GM12878 (cell line): ENCODE data around the gene AP3B1. TPM values are rescaled to one million over a fixed set of nuclear protein-coding genes. Genes with fewer than 3 reads are reported as not detected.
A peak's percentile ranks its signal among the peaks of the same experiment; 100 is the strongest.

Experiments used
- ATAC-seq: fragments of 200-7000 bp; cut with Tn5 transposase; 3 replicates; pipeline ENCODE4 v1.9.1; 2020; ENCODE audit warnings: mild to moderate bottlenecking, moderate library complexity
- BruUV-seq: library from RNA; stranded (reverse); fragments of 400-500 nt; replicated peaks from 2 replicates; lab custom pipeline; 2021; lab: Mats Ljungman, UMichigan
- CTCF ChIA-PET: fragments of 300-600 bp; sonication (Branson Sonifier 250); formaldehyde crosslinking; extraction: SDS; loops from one replicate; lab custom pipeline; 2021; ENCODE audit warnings: inconsistent platforms; lab: Yijun Ruan, JAX
- POLR2A ChIA-PET: fragments of 350-600 bp; formaldehyde crosslinking; extraction: SDS; loops from one replicate; lab custom pipeline; 2021; ENCODE audit warnings: inconsistent platforms; lab: Charles Lee
- RAD21 ChIA-PET: fragments of 300-600 bp; sonication (Branson Sonifier 250); formaldehyde crosslinking; loops from one replicate; lab custom pipeline; 2023; ENCODE audit warnings: antibody characterized with exemption; ENCODE audit not compliant: unreplicated experiment; lab: Charles Lee
- SMC1A ChIA-PET: fragments of 300-600 bp; sonication (Branson Sonifier 250); formaldehyde crosslinking; loops from one replicate; lab custom pipeline; 2023; ENCODE audit not compliant: unreplicated experiment, uncharacterized antibody; lab: Charles Lee
- DNase-seq: peaks from one replicate; pipeline ENCODE4 v3.0.0-alpha.2; 2011; ENCODE audit warnings: low read depth, low spot score
- FAIRE-seq: peaks from 3 replicates; lab custom pipeline; 2011; peaks lifted over from hg19 to GRCh38; lab: Jason Lieb, UNC
- H2AFZ ChIP-seq: 2 replicates; pipeline ENCODE4 v1.6.0; 2011; ENCODE audit warnings: low read depth, low read length, control low read depth; ENCODE audit not compliant: control insufficient read depth
- H3K27ac ChIP-seq: 2 replicates; pipeline ENCODE4 v1.5.1; 2011; ENCODE audit warnings: control low read depth; ENCODE audit not compliant: control insufficient read depth, insufficient read depth
- H3K27me3 ChIP-seq, 2 experiments: replicated peaks in 1 of 2; 2 replicates each; pipeline versions ENCODE4 v1.6.0 to v1.6.1; 2011; ENCODE audit warnings: low read length in 1 of 2; ENCODE audit not compliant: control insufficient read depth in 2 of 2, insufficient read depth in 2 of 2
- H3K36me3 ChIP-seq, 2 experiments: 2 replicates each; pipeline ENCODE4 v1.5.1; 2011; ENCODE audit warnings: low read length in 1 of 2; ENCODE audit not compliant: control insufficient read depth in 2 of 2, insufficient read depth in 2 of 2
- H3K4me1 ChIP-seq: 2 replicates; pipeline ENCODE4 v1.6.1; 2011; ENCODE audit warnings: mild to moderate bottlenecking, low read length, moderate library complexity, mixed read lengths; ENCODE audit not compliant: control insufficient read depth, insufficient read depth
- H3K4me2 ChIP-seq: 2 replicates; pipeline ENCODE4 v1.6.0; 2011; ENCODE audit warnings: control low read depth; ENCODE audit not compliant: control insufficient read depth, insufficient read depth
- H3K4me3 ChIP-seq: fragments of 200-600 bp; sonication (generic); 2 replicates; pipeline ENCODE4 v1.5.1; 2016
- H3K79me2 ChIP-seq: 2 replicates; pipeline ENCODE4 v1.6.0; 2011; ENCODE audit warnings: low read length; ENCODE audit not compliant: control insufficient read depth, insufficient read depth
- H3K9ac ChIP-seq: 2 replicates; pipeline ENCODE4 v1.8.0; 2011; ENCODE audit warnings: low read length, control low read depth, mixed read lengths; ENCODE audit not compliant: control insufficient read depth, insufficient read depth
- H3K9me3 ChIP-seq: replicated peaks from 3 replicates; pipeline ENCODE4 v1.5.1; 2011; ENCODE audit warnings: mild to moderate bottlenecking, low read length; ENCODE audit not compliant: control insufficient read depth, insufficient read depth
- H4K20me1 ChIP-seq: 2 replicates; pipeline ENCODE4 v1.6.0; 2011; ENCODE audit not compliant: control insufficient read depth, insufficient read depth
- NFXL1 ChIP-seq: fragments of 450-650 bp; IDR thresholded peaks from 2 replicates; pipeline ENCODE4 v1.6.1; 2017; ENCODE audit warnings: antibody characterized with exemption, mild to moderate bottlenecking, borderline replicate concordance
- RAD21 ChIP-seq: IDR thresholded peaks from 2 replicates; pipeline ENCODE4 v1.6.1; 2011; ENCODE audit warnings: mild to moderate bottlenecking, low read depth, low read length, moderate library complexity; ENCODE audit not compliant: insufficient read depth
- WGBS: methylation state at CpG from one replicate; pipeline ENCODE4 v1.1.6; 2016; ENCODE audit warnings: low lambda C conversion rate; ENCODE audit not compliant: insufficient replicate concordance, insufficient coverage; ENCODE audit errors: missing lambda C conversion rate; 5-methylcytosine and 5-hydroxymethylcytosine counted together
- in situ Hi-C: fragments of 300-500 bp; cut with MboI; formaldehyde crosslinking; loops from 9 replicates; pipeline ENCODE4 v1.14.3; 2018; ENCODE audit warnings: mixed read lengths
- intact Hi-C: fragments of 100-400 bp; cut with micrococcal nuclease; formaldehyde crosslinking; loops from one replicate; pipeline ENCODE4 v1.14.2; 2022; ENCODE audit not compliant: unreplicated experiment
- polyA plus RNA-seq, 11 experiments: library from polyadenylated mRNA; depleted of rRNA in 4 of 11; unstranded in 6 of 11; stranded (reverse) in 5 of 11; fragments of >200 nt; fragmentation: Nextera tagmentation in 4 of 11; fragmentation: Illumina TruSeq in 1 of 11; extraction: Ambion mirVana in 4 of 11; extraction: Trizol in 1 of 11; gene quantifications; 1 replicate in 1 of 11; 2 replicates in 10 of 11; pipeline versions ENCODE4 v1.2.1 to v1.2.3, GENCODE V29; 2011 to 2016; ENCODE audit warnings: inconsistent platforms in 2 of 11, missing spikeins in 2 of 11, low read depth in 1 of 11
- total RNA-seq, 4 experiments: library from RNA; depleted of rRNA in 3 of 4; stranded (reverse); fragments of >200 nt in 3 of 4; fragmentation: Illumina TruSeq in 1 of 4; extraction: Trizol in 1 of 4; gene quantifications; 2 replicates each; pipeline versions ENCODE4 v1.2.1 to v1.2.3, GENCODE V29; 2013 to 2021
- TF ChIP-seq, protein P1 (sequence below), 3 experiments: IDR thresholded peaks in 2 of 3; conservative IDR thresholded peaks in 1 of 3; 2 replicates each; pipeline ENCODE4 v1.5.1; 2011; ENCODE audit warnings: low read depth in 3 of 3, low read length in 3 of 3, mild to moderate bottlenecking in 3 of 3, control low read depth in 2 of 3, moderate library complexity in 2 of 3, inconsistent platforms in 1 of 3, mixed read lengths in 1 of 3; ENCODE audit not compliant: control insufficient read depth in 2 of 3, insufficient read depth in 1 of 3; ENCODE audit errors: extremely low read depth in 1 of 3

Gene AP3B1
- total and polyA plus RNA-seq, 10 of the 15 experiments (the other 5 are each of a cell fraction or from before 2014, with no cell fraction given), result 30.9 to 70.8 (median 46.0) TPM

DNA sequence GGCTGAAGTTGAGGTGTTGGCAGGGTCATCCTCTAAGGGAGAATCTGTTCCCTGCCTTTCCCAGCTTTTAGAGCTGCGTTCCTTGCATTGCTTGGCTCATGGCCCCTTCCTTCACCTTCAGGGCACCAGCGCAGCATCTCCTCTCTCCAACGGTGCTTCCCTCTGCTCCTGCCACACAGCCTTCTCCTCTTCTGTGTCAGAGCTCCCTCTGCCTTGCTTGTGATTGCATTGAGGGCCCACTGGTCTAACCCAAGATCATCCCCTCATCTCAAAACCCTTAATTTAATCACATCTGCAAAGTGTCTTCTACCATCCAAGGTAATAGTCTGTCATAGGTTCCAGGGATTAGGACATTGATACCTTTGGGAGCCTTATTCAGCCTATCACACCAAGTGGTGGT is 312.7 kb downstream of the AP3B1 start:
- Histone ChIP-seq H3K27me3 (no peaks in the 10 kb centered on the region), H3K36me3 (no peaks in the 10 kb centered on the region), H3K9ac (no peak overlapping the region), H4K20me1 (no peaks in the 10 kb centered on the region), H3K79me2 (no peaks in the 10 kb centered on the region), H3K4me1 (no peaks in the 10 kb centered on the region), H3K27ac (no peak overlapping the region), H2AFZ (no peak overlapping the region), H3K4me3 (no peak overlapping the region)
- ChIA-PET POLR2A (interaction anchor here (1.0 kb wide), 1 partner anchor 44 kb away, joined by 5 read pairs; no protein-coding TSS in a partner anchor), CTCF (interaction anchor here (0.8 to 1.6 kb wide), 6 partner anchors 11 to 464 kb away, joined by 3 to 5 read pairs (median 3); no protein-coding TSS in a partner anchor), SMC1A (interaction anchor here (0.6 to 1.8 kb wide), 7 partner anchors 13 to 423 kb away, joined by 3 to 5 read pairs (median 3); no protein-coding TSS in a partner anchor)
- DNase-seq (no peak), ATAC-seq (peak; percentile 58), FAIRE-seq (no peak)
- no TSS peak for BruUV-seq
- in situ Hi-C loops, result no loop called here
- WGBS, result 60% methylated on average over 3 of the region's 3 CpGs
- TF ChIP-seq, protein P1, sequence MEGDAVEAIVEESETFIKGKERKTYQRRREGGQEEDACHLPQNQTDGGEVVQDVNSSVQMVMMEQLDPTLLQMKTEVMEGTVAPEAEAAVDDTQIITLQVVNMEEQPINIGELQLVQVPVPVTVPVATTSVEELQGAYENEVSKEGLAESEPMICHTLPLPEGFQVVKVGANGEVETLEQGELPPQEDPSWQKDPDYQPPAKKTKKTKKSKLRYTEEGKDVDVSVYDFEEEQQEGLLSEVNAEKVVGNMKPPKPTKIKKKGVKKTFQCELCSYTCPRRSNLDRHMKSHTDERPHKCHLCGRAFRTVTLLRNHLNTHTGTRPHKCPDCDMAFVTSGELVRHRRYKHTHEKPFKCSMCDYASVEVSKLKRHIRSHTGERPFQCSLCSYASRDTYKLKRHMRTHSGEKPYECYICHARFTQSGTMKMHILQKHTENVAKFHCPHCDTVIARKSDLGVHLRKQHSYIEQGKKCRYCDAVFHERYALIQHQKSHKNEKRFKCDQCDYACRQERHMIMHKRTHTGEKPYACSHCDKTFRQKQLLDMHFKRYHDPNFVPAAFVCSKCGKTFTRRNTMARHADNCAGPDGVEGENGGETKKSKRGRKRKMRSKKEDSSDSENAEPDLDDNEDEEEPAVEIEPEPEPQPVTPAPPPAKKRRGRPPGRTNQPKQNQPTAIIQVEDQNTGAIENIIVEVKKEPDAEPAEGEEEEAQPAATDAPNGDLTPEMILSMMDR (IDR thresholded peaks at IDR 0.05 in 2 of 3, conservative IDR thresholded peaks at IDR 0.05 in 1 of 3; ENCODE audit: control insufficient read depth in 2 of 3, extremely low read depth in 1 of 3, insufficient read depth in 1 of 3, low read depth in 3 of 3, low read length in 3 of 3), result peak in 2 of 3 experiments; percentile 11 to 24; a peak in 2 of 6 replicates
- peak; percentile 42 for TF ChIP-seq RAD21
- TF ChIP-seq NFXL1, result no peak
- TF ChIP-seq, all 136 proteins: peak for 2
- RAD21 ChIA-PET, result interaction anchor here (1.3 kb wide), 1 partner anchor 114 kb away, joined by 3 read pairs; no protein-coding TSS in a partner anchor
- intact Hi-C loops, result no loop called here
- H3K9me3 ChIP-seq, result no peaks in the 10 kb centered on the region
- no peak overlapping the region for H3K4me2 ChIP-seq
